22Rv1 (cell line): Measurements from ENCODE around the gene PKD2.
"Not testable (repeated sequence)": the region's sequence is repeated elsewhere in the genome, so short reads cannot be mapped to it uniquely, and the experiment has no call there.

Source experiments
- H3K27ac ChIP-seq: fragments of 450-650 bp; 2 replicates; pipeline ENCODE4 v1.5.1; 2017
- ZFX ChIP-seq: fragments of 450-650 bp; IDR thresholded peaks from 2 replicates; pipeline ENCODE4 v1.6.1; 2017; ENCODE audit warnings: antibody characterized with exemption, borderline replicate concordance
- TF ChIP-seq, protein P1 (sequence below): fragments of 450-650 bp; IDR thresholded peaks from 2 replicates; pipeline ENCODE4 v1.5.1; 2017; ENCODE audit warnings: mild to moderate bottlenecking

Gene PKD2

DNA sequence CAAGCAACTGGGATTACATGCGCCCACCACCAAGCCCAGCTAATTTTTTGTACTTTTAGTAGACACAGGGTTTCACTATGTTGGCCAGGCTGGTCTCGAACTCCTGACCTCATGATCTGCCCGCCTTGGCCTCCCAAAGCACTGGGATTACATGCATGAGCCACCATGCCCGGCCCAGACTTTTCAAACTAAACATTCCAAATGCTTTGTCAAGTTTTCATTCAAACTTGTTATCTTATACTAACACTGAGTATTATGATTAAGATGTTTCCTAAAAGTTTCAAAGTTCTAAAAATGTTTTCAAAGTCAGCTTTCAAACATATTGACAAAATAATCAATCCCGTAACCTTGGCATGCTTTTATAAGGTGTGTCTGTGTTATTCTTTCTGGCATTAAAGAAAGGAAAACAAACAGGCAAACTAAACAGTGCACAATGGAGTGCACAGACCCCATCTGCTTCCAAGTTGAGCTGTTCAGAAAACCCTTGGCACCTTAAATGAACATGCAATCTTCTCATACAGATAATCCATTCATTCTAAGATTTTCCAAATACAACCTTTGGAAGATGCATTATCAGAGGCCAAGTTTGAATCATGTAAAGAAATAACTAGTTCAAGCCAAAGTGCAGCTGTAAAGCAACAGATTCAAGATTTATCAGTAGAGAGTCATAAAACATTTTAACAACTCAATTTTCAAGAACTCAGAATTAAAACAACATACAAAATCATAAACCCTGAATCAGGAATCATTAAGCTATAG lies 101.9 kb downstream of the PKD2 start:
- H3K27ac ChIP-seq, result peak overlapping the region; percentile 65
- TF ChIP-seq ZFX, result no peak
- TF ChIP-seq, protein P1, sequence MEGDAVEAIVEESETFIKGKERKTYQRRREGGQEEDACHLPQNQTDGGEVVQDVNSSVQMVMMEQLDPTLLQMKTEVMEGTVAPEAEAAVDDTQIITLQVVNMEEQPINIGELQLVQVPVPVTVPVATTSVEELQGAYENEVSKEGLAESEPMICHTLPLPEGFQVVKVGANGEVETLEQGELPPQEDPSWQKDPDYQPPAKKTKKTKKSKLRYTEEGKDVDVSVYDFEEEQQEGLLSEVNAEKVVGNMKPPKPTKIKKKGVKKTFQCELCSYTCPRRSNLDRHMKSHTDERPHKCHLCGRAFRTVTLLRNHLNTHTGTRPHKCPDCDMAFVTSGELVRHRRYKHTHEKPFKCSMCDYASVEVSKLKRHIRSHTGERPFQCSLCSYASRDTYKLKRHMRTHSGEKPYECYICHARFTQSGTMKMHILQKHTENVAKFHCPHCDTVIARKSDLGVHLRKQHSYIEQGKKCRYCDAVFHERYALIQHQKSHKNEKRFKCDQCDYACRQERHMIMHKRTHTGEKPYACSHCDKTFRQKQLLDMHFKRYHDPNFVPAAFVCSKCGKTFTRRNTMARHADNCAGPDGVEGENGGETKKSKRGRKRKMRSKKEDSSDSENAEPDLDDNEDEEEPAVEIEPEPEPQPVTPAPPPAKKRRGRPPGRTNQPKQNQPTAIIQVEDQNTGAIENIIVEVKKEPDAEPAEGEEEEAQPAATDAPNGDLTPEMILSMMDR, result no peak

DNA sequence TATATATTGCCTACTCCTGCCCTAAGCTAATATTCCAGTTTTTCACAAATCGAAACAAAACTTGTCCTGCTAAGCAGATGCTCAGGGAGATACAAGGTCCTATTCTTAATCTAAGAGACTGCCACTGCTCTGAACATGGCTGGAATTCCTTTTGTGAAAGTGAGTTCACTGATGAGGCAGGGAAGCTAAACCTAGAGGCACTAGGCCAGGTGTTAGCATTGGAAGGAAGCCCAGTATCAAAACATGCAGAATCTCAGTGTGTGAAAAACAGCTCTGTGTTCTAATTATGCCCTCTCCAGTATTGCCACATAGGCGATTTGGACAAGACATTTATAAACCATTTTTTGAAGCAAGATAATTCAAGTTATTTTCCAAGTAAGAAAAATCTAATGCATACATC lies 103.4 kb downstream of the PKD2 start:
- peak overlapping the region; percentile 65 for H3K27ac ChIP-seq
- TF ChIP-seq, protein P1, result no peak
- no peak for TF ChIP-seq ZFX

DNA sequence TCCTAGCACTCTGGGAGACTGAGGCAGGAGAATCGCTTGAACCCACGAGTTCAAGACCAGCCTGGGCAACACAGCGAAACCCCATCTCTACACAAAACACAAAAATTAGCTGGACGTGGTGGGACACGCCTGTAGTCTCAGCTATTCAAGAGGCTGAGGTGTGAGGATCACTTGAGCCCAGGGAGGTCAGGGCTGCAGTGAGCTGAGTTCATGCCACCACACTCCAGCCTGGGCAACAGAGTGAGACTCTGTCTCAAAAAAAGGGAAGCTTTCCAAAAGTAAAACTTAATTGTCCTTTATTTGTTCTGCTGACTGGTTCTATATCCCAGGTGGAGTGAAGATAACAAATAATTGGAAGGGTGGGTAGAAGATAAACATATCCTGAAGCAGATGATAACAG lies 105.4 kb downstream of the PKD2 start:
- no peak overlapping the region for H3K27ac ChIP-seq

DNA sequence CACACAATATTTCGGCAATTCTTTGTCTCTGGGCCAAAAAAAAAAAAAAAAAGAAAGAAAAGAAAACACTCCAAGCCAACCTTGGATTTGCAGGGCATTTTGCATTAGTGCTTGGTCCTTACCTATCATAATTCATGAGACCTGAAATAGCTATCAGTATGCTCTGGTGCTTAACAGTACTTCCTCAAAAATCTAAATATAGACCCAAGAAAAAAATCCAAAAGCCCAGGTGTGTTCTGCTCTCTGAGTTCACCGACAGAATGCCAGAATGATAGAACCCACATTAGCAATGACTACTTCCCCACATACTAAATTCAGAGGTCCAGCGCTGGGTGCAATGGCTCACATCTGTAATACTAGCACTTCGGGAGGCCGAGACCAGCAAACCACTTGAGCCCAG lies 108.2 kb downstream of the PKD2 start:
- TF ChIP-seq, protein P1, result no peak
- TF ChIP-seq ZFX, result no peak
- H3K27ac ChIP-seq, result no peak overlapping the region

More for the DNA sequence above, 105.4 kb downstream of the PKD2 start:
- TF ChIP-seq, protein P1, result no peak
- TF ChIP-seq ZFX, result no peak

DNA sequence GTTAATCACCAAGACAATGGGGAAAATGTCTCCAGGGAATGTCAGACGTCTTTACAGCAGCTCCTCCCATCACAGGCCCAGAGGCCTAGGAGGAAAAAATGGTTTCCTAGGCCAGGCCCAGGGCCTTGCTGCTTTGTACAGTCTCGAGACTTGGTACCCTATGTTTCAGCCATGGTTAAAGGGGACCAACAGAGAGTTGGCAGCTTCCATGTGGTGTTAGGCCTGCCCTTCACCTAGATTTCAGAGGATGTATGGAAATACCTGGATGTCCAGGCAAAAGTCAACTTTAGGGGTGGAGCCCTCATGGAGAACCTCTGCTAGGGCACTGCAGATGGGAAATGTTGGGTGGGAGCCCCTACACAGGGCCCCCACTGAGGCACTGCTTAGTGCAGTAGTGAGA lies 112.5 kb downstream of the PKD2 start:
- no peak overlapping the region for H3K27ac ChIP-seq
- TF ChIP-seq ZFX, result no peak
- TF ChIP-seq, protein P1, result no peak

DNA sequence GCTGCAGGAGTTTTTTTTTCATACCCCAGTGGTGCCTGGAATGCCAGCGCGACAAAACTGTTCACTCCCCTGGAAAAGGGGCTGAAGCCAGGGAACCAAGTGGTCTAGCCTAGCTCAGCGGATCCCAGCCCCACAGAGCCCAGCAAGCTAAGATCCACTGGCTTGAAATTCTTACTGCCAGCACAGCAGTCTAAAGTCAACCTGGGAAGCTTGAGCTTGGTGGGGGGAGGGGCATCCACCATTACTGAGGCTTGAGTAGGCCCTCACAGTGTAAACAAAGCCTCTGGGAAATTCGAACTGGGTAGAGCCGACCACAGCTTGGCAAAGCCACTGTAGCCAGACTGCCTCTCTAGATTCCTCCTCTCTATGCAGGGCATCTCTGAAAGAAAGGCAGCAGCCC lies 114.8 kb downstream of the PKD2 start:
- not testable (repeated sequence) for H3K27ac ChIP-seq
